Mesenchymal stem cell (in vitro differentiated cells and primary cell): ENCODE results near the gene RAD51B.

Experiments
- DNase-seq: peaks from one replicate; pipeline ENCODE4 v3.0.0-alpha.2; 2013
- H2AFZ ChIP-seq: one replicate; pipeline ENCODE4 v1.6.1; 2013; ENCODE audit warnings: low read depth, mild to moderate bottlenecking, control low read depth, inconsistent platforms, low read length, moderate library complexity
- H2AK5ac ChIP-seq: 2 replicates; pipeline ENCODE4 v1.6.1; 2013; ENCODE audit warnings: low read length, moderate library complexity, mild to moderate bottlenecking, inconsistent platforms; ENCODE audit not compliant: severe bottlenecking
- H2BK120ac ChIP-seq: one replicate; pipeline ENCODE4 v1.6.1; 2013; ENCODE audit warnings: low read depth, mild to moderate bottlenecking, inconsistent platforms, low read length, moderate library complexity
- H2BK12ac ChIP-seq, 2 experiments: one replicate each; pipeline ENCODE4 v1.6.1; 2013; ENCODE audit warnings: inconsistent platforms in 2 of 2, low read length in 2 of 2, mild to moderate bottlenecking in 2 of 2, moderate library complexity in 2 of 2, control low read depth in 1 of 2
- H2BK15ac ChIP-seq: one replicate; pipeline ENCODE4 v1.6.1; 2013; ENCODE audit warnings: mild to moderate bottlenecking, low read depth, inconsistent platforms; ENCODE audit not compliant: poor library complexity, severe bottlenecking
- H2BK5ac ChIP-seq: 2 replicates; pipeline ENCODE4 v1.6.1; 2013; ENCODE audit warnings: low read depth, mild to moderate bottlenecking, low read length, control low read depth, inconsistent platforms; ENCODE audit not compliant: poor library complexity, severe bottlenecking
- H3K14ac ChIP-seq, 2 experiments: one replicate each; pipeline ENCODE4 v1.6.1; 2013; ENCODE audit warnings: inconsistent platforms in 2 of 2, low read length in 2 of 2, control low read depth in 1 of 2, mild to moderate bottlenecking in 1 of 2, moderate library complexity in 1 of 2
- H3K18ac ChIP-seq, 2 experiments: one replicate each; pipeline ENCODE4 v1.6.1; 2013; ENCODE audit warnings: inconsistent platforms in 2 of 2, low read length in 2 of 2, control low read depth in 1 of 2, low read depth in 1 of 2, mild to moderate bottlenecking in 1 of 2
- H3K23ac ChIP-seq, 2 experiments: one replicate each; pipeline ENCODE4 v1.6.1; 2013; ENCODE audit warnings: inconsistent platforms in 2 of 2, low read length in 2 of 2, mild to moderate bottlenecking in 2 of 2, moderate library complexity in 2 of 2, control low read depth in 1 of 2
- H3K27ac ChIP-seq: 2 replicates; pipeline ENCODE4 v1.5.1; 2013; ENCODE audit warnings: mild to moderate bottlenecking, moderate library complexity, low read length, control low read depth, inconsistent platforms; ENCODE audit not compliant: poor library complexity, severe bottlenecking
- H3K27me3 ChIP-seq, 2 experiments: 2 replicates each; pipeline versions ENCODE4 v1.6.1 to v1.7.0; 2013; ENCODE audit warnings: low read length in 2 of 2, mild to moderate bottlenecking in 2 of 2, moderate library complexity in 2 of 2, control low read depth in 1 of 2, inconsistent platforms in 1 of 2; ENCODE audit not compliant: control insufficient read depth in 1 of 2, insufficient read depth in 1 of 2
- H3K36me3 ChIP-seq, 2 experiments: 2 replicates each; pipeline versions ENCODE4 v1.6.1 to v1.7.0; 2013; ENCODE audit warnings: low read length in 2 of 2, control low read depth in 1 of 2, inconsistent platforms in 1 of 2, low read depth in 1 of 2, mild to moderate bottlenecking in 1 of 2; ENCODE audit not compliant: insufficient read depth in 2 of 2, control insufficient read depth in 1 of 2
- H3K4ac ChIP-seq, 2 experiments: one replicate each; pipeline ENCODE4 v1.6.1; 2013; ENCODE audit warnings: inconsistent platforms in 2 of 2, low read length in 2 of 2, mild to moderate bottlenecking in 2 of 2, moderate library complexity in 2 of 2, control low read depth in 1 of 2, low read depth in 1 of 2
- H3K4me1 ChIP-seq: 2 replicates; pipeline ENCODE4 v1.6.1; 2013; ENCODE audit warnings: low read depth, low read length, control low read depth; ENCODE audit not compliant: control insufficient read depth, insufficient read depth
- H3K4me2 ChIP-seq: 2 replicates; pipeline ENCODE4 v1.6.1; 2013; ENCODE audit warnings: low read length, mild to moderate bottlenecking, inconsistent platforms; ENCODE audit not compliant: poor library complexity, severe bottlenecking
- H3K4me3 ChIP-seq, 2 experiments: 2 replicates each; pipeline versions ENCODE4 v1.5.1 to v1.7.0; 2013; ENCODE audit warnings: low read length in 2 of 2, mild to moderate bottlenecking in 2 of 2, control low read depth in 1 of 2, low read depth in 1 of 2; ENCODE audit not compliant: insufficient read depth in 1 of 2
- H3K79me1 ChIP-seq: replicated peaks from 2 replicates; pipeline ENCODE4 v1.6.1; 2013; ENCODE audit warnings: mild to moderate bottlenecking, control low read depth, low read length, inconsistent platforms; ENCODE audit not compliant: poor library complexity, severe bottlenecking
- H3K9ac ChIP-seq: 2 replicates; pipeline ENCODE4 v1.7.0; 2013; ENCODE audit warnings: mild to moderate bottlenecking, low read length, moderate library complexity
- H3K9me3 ChIP-seq: 2 replicates; pipeline ENCODE4 v1.7.0; 2013; ENCODE audit warnings: mild to moderate bottlenecking, low read length; ENCODE audit not compliant: control insufficient read depth
- H4K8ac ChIP-seq: one replicate; pipeline ENCODE4 v1.6.1; 2013; ENCODE audit warnings: inconsistent platforms, mild to moderate bottlenecking, low read length, moderate library complexity
- H4K91ac ChIP-seq: one replicate; pipeline ENCODE4 v1.6.1; 2013; ENCODE audit warnings: mild to moderate bottlenecking, low read length, inconsistent platforms
- WGBS: methylation state at CpG from one replicate; pipeline ENCODE4 v1.1.7; 2013; ENCODE audit warnings: mixed read lengths; 5-methylcytosine and 5-hydroxymethylcytosine counted together

Gene RAD51B

GRCh38 chr14:68238976-68239375 lies 419.4 kb downstream of the RAD51B start:
- H2AFZ ChIP-seq = no peak overlapping the region
- 97% methylated on average over 3 of the region's 3 CpGs for WGBS
- no peak overlapping the region for H3K27ac ChIP-seq
- H3K9ac ChIP-seq = no peak overlapping the region
- no peak overlapping the region for H3K14ac ChIP-seq
- peak overlapping the region; percentile 90 for H2AK5ac ChIP-seq
- no peak overlapping the region for H3K4me3 ChIP-seq
- H3K4me2 ChIP-seq = no peak overlapping the region
- no peak overlapping the region for H4K8ac ChIP-seq
- H3K9me3 ChIP-seq = no peaks in the 10 kb centered on the region
- H3K79me1 ChIP-seq = peaks cover 4% of the 10 kb centered on the region
- H4K91ac ChIP-seq = peak overlapping the region; percentile 44
- no peak overlapping the region for H3K23ac ChIP-seq
- H2BK15ac ChIP-seq = no peak overlapping the region
- peak overlapping the region; percentile 0 for H2BK120ac ChIP-seq
- peak overlapping the region in 1 of 2 experiments; percentile 47 for H3K4ac ChIP-seq
- H3K27me3 ChIP-seq = no peaks in the 10 kb centered on the region
- peaks cover 1% of the 10 kb centered on the region for H3K4me1 ChIP-seq
- H2BK12ac ChIP-seq = peak overlapping the region; percentile 56 to 79
- no peak for DNase-seq
- H3K36me3 ChIP-seq = no peaks in the 10 kb centered on the region
- no peak overlapping the region for H2BK5ac ChIP-seq
- H3K18ac ChIP-seq = peak overlapping the region in 1 of 2 experiments; percentile 75

- Histone ChIP-seq H3K79me1 (peaks cover 6% of the 10 kb centered on the region), H2BK120ac (no peak overlapping the region), H3K9ac (no peak overlapping the region), H3K4ac (peak overlapping the region in 1 of 2 experiments; percentile 63), H3K36me3 (no peaks in the 10 kb centered on the region), H2AK5ac (no peak overlapping the region), H3K18ac (peak overlapping the region; percentile 21 to 73), H2BK12ac (peak overlapping the region; percentile 58 to 88), H3K23ac (no peak overlapping the region), H3K4me3 (no peak overlapping the region), H3K14ac (no peak overlapping the region), H2AFZ (no peak overlapping the region), H3K4me1 (peaks cover 1% of the 10 kb centered on the region), H3K27ac (no peak overlapping the region), H4K8ac (no peak overlapping the region), H3K9me3 (no peaks in the 10 kb centered on the region), H2BK15ac (no peak overlapping the region), H2BK5ac (no peak overlapping the region), H3K27me3 (no peaks in the 10 kb centered on the region), H3K4me2 (no peak overlapping the region), H4K91ac (no peak overlapping the region)
- WGBS = 41% methylated on average over 4 of the region's 9 CpGs
- DNase-seq = peak; percentile 72
These were observed 420.6 kb downstream of the RAD51B start for GRCh38 chr14:68239988-68240771.

GRCh38 chr14:68241862-68242487 lies 422.4 kb downstream of the RAD51B start:
- Histone ChIP-seq H3K9me3 (no peaks in the 10 kb centered on the region), H3K4me3 (no peak overlapping the region), H2AK5ac (peak overlapping the region; percentile 18), H3K4me1 (peaks cover 2% of the 10 kb centered on the region), H3K27me3 (no peaks in the 10 kb centered on the region), H4K91ac (peak overlapping the region; percentile 79), H3K18ac (peak overlapping the region; percentile 37 to 48), H3K79me1 (peaks cover 5% of the 10 kb centered on the region), H3K14ac (no peak overlapping the region), H3K4ac (peak overlapping the region in 1 of 2 experiments; percentile 21), H2BK15ac (peak overlapping the region; percentile 44), H3K27ac (no peak overlapping the region), H4K8ac (peak overlapping the region; percentile 33), H2BK5ac (no peak overlapping the region), H2AFZ (no peak overlapping the region), H3K9ac (no peak overlapping the region), H3K36me3 (no peaks in the 10 kb centered on the region), H3K4me2 (no peak overlapping the region), H2BK12ac (peak overlapping the region; percentile 49 to 96), H2BK120ac (peak overlapping the region; percentile 6), H3K23ac (no peak overlapping the region)
- no peak for DNase-seq
- WGBS = over 99% methylated on average over 6 of the region's 6 CpGs

GRCh38 chr14:68243450-68244010 lies 424.0 kb downstream of the RAD51B start:
- Histone ChIP-seq H3K9me3 (no peaks in the 10 kb centered on the region), H2AK5ac (no peak overlapping the region), H2BK5ac (no peak overlapping the region), H3K27me3 (no peaks in the 10 kb centered on the region), H3K9ac (peak overlapping the region; percentile 43), H2BK12ac (no peak overlapping the region), H4K8ac (no peak overlapping the region), H3K4me3 (no peak overlapping the region), H3K27ac (no peak overlapping the region), H3K36me3 (no peaks in the 10 kb centered on the region), H3K4ac (no peak overlapping the region), H3K18ac (no peak overlapping the region), H2AFZ (no peak overlapping the region), H4K91ac (no peak overlapping the region), H3K79me1 (peaks cover 5% of the 10 kb centered on the region), H3K4me1 (peaks cover 3% of the 10 kb centered on the region), H2BK120ac (no peak overlapping the region), H3K4me2 (no peak overlapping the region), H3K14ac (no peak overlapping the region), H3K23ac (no peak overlapping the region), H2BK15ac (no peak overlapping the region)
- no peak for DNase-seq
- WGBS = 83% methylated on average over 1 of the region's 3 CpGs
